Regular cardiac myocyte (primary cell): ENCODE data around the gene ARHGAP26. TPM values are rescaled to one million over a fixed set of nuclear protein-coding genes. Genes with fewer than 3 reads are reported as not detected.

Experiments
- total RNA-seq: library from RNA; depleted of rRNA; stranded (reverse); fragments of >200 nt; gene quantifications from 2 replicates; pipeline ENCODE4 v1.2.3, GENCODE V29; 2014

The ARHGAP26 gene
- 2.3 and 4.8 TPM in 2 replicates for total RNA-seq

DNA sequence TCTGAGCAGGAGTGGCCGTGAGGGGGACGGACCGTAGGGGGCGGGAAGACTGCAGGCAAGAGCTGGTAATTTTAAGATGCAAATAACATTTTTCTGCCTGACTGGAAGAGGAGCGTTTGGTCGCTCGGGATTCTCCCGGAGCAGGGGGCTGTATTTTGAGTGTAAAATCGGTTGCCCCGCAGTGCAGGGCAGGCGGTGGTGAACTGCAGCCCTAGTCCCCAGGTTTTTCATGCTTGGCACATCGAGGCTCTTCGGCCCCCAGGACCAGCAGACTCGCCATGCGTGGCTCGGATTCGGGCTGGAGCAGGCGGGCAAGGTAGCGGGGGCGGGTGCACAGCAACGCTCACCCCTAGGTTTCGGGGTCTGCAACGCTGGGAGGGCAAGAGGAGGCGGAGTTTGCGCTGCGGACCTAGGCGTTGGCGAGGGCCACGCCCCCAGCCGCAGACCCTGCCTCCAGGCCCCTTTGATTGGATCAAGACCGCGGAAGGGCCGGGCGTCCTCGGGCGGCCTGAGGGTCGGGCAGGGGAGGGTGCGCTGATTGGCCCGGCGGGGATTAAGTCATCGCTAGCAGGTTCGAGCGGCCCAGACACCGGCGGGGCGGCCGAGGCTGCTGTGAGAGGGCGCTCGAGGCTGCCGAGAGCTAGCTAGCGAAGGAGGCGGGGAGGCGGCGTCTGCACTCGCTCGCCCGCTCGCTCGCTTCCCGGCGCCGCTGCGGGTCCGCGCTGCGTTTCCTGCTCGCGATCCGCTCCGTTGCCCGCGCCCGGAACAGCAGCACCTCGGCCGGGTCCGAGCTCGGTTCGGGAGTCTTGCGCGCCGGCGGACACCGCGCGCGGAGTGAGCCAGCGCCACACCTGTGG, at the start of gene ARHGAP26:
ARHGAP26 (plus strand) TSS at position 585 of the 857 bp plus-strand sequence. CDS start 385 bp downstream, outside the sequence.

Other genes starting within 250 kb of the ARHGAP26 start
- gene FGF1, start 84.3 kb upstream of the ARHGAP26 start, total RNA-seq, result 9.6 and 10.5 TPM in 2 replicates